Hepatocyte (in vitro differentiated cells): ENCODE data around the gene TPRX2.
"Not testable (repeated sequence)": the region's sequence is repeated elsewhere in the genome, so short reads cannot be mapped to it uniquely, and the experiment has no call there.

Experiments used
- EZH2phosphoT487 ChIP-seq: fragments of 200-600 bp; sonication (generic); IDR thresholded peaks from one replicate; pipeline ENCODE4 v1.6.1; 2018; ENCODE audit warnings: antibody characterized with exemption, mild to moderate bottlenecking, low read depth, moderate library complexity; ENCODE audit not compliant: unreplicated experiment, severe bottlenecking
- TF ChIP-seq, protein P1 (sequence below): fragments of 200-600 bp; sonication (generic); IDR thresholded peaks from 2 replicates; pipeline ENCODE4 v1.5.1; 2016; ENCODE audit warnings: antibody characterized with exemption, mild to moderate bottlenecking; ENCODE audit not compliant: poor library complexity

DNA sequence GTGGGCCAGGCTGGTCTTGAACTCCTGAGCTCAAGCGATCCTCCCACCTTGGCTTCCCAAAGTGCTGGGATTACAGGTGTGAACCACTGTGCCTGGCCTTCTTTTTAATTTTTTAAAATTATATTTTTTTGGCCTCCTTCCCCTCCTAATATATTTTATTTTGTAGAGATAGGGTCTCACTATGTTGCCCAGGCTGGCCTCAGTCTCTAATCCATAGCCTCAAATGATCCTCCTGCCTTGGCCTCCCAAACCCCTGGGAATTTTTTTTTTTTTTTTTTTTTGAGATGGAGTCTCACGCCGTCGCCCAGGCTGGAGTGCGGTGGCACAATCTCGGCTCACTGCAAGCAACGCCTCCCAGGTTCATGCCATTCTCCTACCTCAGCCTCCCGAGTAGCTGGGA, 42.8 kb upstream of the TPRX2 start:
- TF ChIP-seq, protein P1, sequence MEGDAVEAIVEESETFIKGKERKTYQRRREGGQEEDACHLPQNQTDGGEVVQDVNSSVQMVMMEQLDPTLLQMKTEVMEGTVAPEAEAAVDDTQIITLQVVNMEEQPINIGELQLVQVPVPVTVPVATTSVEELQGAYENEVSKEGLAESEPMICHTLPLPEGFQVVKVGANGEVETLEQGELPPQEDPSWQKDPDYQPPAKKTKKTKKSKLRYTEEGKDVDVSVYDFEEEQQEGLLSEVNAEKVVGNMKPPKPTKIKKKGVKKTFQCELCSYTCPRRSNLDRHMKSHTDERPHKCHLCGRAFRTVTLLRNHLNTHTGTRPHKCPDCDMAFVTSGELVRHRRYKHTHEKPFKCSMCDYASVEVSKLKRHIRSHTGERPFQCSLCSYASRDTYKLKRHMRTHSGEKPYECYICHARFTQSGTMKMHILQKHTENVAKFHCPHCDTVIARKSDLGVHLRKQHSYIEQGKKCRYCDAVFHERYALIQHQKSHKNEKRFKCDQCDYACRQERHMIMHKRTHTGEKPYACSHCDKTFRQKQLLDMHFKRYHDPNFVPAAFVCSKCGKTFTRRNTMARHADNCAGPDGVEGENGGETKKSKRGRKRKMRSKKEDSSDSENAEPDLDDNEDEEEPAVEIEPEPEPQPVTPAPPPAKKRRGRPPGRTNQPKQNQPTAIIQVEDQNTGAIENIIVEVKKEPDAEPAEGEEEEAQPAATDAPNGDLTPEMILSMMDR, result not testable (repeated sequence)
- not testable (repeated sequence) for TF ChIP-seq EZH2phosphoT487
